Suprapubic skin (tissue), 4 donors: ENCODE results near the gene POMT2.

ENCODE experiments used
- CTCF ChIP-seq, 2 donors: fragments of 200-600 bp in 1 of 2; fragments of 450-650 bp in 1 of 2; sonication (generic) in 1 of 2; IDR thresholded peaks; one replicate each; pipeline ENCODE4 v1.5.1; 2016 to 2019; ENCODE audit warnings: antibody characterized with exemption in 2 of 2, mild to moderate bottlenecking in 1 of 2, moderate library complexity in 1 of 2
- POLR2A ChIP-seq, 2 donors: fragments of 450-650 bp; IDR thresholded peaks; one replicate each; pipeline ENCODE4 v1.6.1; 2017; ENCODE audit warnings: antibody characterized with exemption in 2 of 2, mild to moderate bottlenecking in 2 of 2, moderate library complexity in 2 of 2
- POLR2AphosphoS5 ChIP-seq, 3 donors: sonication (generic); formaldehyde crosslinking; IDR thresholded peaks; one replicate each; pipeline ENCODE4 v1.6.1; 2017; ENCODE audit warnings: antibody characterized with exemption in 3 of 3

- TF ChIP-seq CTCF (IDR thresholded peaks at IDR 0.05) (no peak), POLR2A (IDR thresholded peaks at IDR 0.05) (no peak), POLR2AphosphoS5 (IDR thresholded peaks at IDR 0.05) (no peak)
Measured at GRCh38 chr14:77347751-77348150, 27.1 kb upstream of the POMT2 start.
